ENCODE data around the gene CITED4. TPM values are rescaled to one million over a fixed set of nuclear protein-coding genes. Genes with fewer than 3 reads are reported as not detected.

The CITED4 gene
- total and polyA plus RNA-seq, 2 experiments from 2014 or later: 98.6 to 180 TPM

- Histone ChIP-seq H3K9me3 (ENCODE audit: low read depth) (no peaks in the 10 kb centered on the region), H3K36me3 (no peaks in the 10 kb centered on the region), H3K27ac (no peak overlapping the region), H3K4me1 (ENCODE audit: low read depth) (peaks cover 14% of the 10 kb centered on the region), H3K27me3 (peaks cover 4% of the 10 kb centered on the region), H3K4me3 (no peak overlapping the region)
- TF ChIP-seq, protein P1, sequence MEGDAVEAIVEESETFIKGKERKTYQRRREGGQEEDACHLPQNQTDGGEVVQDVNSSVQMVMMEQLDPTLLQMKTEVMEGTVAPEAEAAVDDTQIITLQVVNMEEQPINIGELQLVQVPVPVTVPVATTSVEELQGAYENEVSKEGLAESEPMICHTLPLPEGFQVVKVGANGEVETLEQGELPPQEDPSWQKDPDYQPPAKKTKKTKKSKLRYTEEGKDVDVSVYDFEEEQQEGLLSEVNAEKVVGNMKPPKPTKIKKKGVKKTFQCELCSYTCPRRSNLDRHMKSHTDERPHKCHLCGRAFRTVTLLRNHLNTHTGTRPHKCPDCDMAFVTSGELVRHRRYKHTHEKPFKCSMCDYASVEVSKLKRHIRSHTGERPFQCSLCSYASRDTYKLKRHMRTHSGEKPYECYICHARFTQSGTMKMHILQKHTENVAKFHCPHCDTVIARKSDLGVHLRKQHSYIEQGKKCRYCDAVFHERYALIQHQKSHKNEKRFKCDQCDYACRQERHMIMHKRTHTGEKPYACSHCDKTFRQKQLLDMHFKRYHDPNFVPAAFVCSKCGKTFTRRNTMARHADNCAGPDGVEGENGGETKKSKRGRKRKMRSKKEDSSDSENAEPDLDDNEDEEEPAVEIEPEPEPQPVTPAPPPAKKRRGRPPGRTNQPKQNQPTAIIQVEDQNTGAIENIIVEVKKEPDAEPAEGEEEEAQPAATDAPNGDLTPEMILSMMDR (IDR thresholded peaks at IDR 0.05; ENCODE audit: low read depth, low read length): no peak
- no peak for DNase-seq (ENCODE audit: low read depth in 1 of 2, low spot score in 1 of 2)
These were observed 4.4 kb downstream of the CITED4 start for GRCh38 chr1:40857737-40858136.

DNA sequence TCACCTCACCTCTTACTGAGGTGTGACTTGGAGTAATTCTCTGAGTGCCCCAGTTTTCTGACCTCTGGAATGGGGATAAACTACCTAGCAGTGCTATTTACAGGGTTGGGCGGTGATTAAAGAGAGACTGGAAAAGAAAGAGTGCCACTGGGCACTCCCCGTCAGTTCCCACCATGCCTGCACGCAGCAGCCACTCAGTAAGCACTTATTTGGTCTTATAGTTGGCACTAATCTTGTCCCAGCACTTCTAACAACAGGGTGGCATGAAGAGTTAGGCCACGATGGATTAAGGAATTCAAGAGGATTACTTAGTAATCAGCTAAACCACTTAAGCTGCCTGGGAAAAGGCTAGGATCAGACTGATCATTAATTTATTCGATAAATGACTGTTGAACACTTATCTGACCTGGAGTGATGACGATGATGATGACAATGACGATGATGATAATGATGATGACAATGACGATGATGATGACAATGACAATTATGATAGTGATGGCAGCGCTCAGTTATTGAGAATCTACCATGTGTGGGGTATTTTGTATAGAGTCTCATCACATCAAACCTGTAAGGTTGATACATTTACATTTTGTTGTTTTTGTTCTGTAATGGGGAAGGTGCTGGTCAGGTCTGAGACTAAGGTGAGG lies 5.4 kb downstream of the CITED4 start:
- Histone ChIP-seq H3K36me3 (no peaks in the 10 kb centered on the region), H3K4me1 (ENCODE audit: low read depth) (peaks cover 14% of the 10 kb centered on the region), H3K9me3 (ENCODE audit: low read depth) (no peaks in the 10 kb centered on the region), H3K27ac (no peak overlapping the region), H3K27me3 (peaks cover 4% of the 10 kb centered on the region), H3K4me3 (no peak overlapping the region)
- DNase-seq (ENCODE audit: low read depth in 1 of 2, low spot score in 1 of 2): no peak
- TF ChIP-seq, protein P1 (IDR thresholded peaks at IDR 0.05; ENCODE audit: low read depth, low read length): no peak

GRCh38 chr1:40856116-40856515 lies 6.0 kb downstream of the CITED4 start:
- Histone ChIP-seq H3K9me3 (ENCODE audit: low read depth) (no peaks in the 10 kb centered on the region), H3K27me3 (peaks cover 4% of the 10 kb centered on the region), H3K4me1 (ENCODE audit: low read depth) (peaks cover 14% of the 10 kb centered on the region), H3K27ac (no peak overlapping the region), H3K4me3 (no peak overlapping the region), H3K36me3 (no peaks in the 10 kb centered on the region)
- TF ChIP-seq, protein P1 (IDR thresholded peaks at IDR 0.05; ENCODE audit: low read depth, low read length): no peak
- no peak for DNase-seq (ENCODE audit: low read depth in 1 of 2, low spot score in 1 of 2)

DNA sequence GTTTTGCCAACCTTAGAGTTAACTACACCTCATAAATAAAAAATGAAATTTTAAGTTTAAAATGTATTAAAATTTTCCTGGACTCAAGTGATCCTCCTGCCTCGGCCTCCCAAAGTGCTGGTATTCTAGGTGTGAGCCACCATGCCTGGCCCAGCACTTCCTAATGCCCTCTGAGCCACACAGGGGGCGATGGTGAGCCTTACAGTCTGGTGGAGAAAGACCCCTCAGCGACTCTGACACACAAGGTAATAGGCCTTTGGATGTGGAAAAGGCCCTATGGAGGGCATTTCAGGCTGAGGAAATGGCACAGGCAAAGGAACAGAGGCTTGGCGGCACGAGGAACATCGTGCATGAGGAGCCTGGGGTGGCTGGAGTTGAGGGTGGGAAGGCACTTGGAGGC lies 6.7 kb downstream of the CITED4 start:
- Histone ChIP-seq H3K4me3 (no peak overlapping the region), H3K36me3 (no peaks in the 10 kb centered on the region), H3K4me1 (ENCODE audit: low read depth) (peaks cover 10% of the 10 kb centered on the region), H3K27ac (no peak overlapping the region), H3K27me3 (peaks cover 4% of the 10 kb centered on the region), H3K9me3 (ENCODE audit: low read depth) (no peaks in the 10 kb centered on the region)
- TF ChIP-seq, protein P1 (IDR thresholded peaks at IDR 0.05; ENCODE audit: low read depth, low read length): peak; percentile 40
- DNase-seq (ENCODE audit: low read depth in 1 of 2, low spot score in 1 of 2): no peak

GRCh38 chr1:40853885-40854170 lies 8.3 kb downstream of the CITED4 start:
- H3K4me1 ChIP-seq (ENCODE audit: low read depth): no peaks in the 10 kb centered on the region
- TF ChIP-seq, protein P1 (IDR thresholded peaks at IDR 0.05; ENCODE audit: low read depth, low read length): no peak
- no peak for DNase-seq (ENCODE audit: low read depth in 1 of 2, low spot score in 1 of 2)
- H3K27me3 ChIP-seq: peaks cover 2% of the 10 kb centered on the region
- H3K27ac ChIP-seq: no peak overlapping the region
- H3K9me3 ChIP-seq (ENCODE audit: low read depth): no peaks in the 10 kb centered on the region
- H3K4me3 ChIP-seq: no peak overlapping the region
- H3K36me3 ChIP-seq: no peaks in the 10 kb centered on the region
